HG03457 (cell line): ENCODE measurements around the gene PRICKLE1.
"Not testable (repeated sequence)": the region's sequence is repeated elsewhere in the genome, so short reads cannot be mapped to it uniquely, and the experiment has no call there.

Source experiments
- ATAC-seq: cut with Tn5 transposase; IDR thresholded peaks from one replicate; pipeline ENCODE4 v1.9.1; 2021; ENCODE audit warnings: moderate number of reproducible peaks; ENCODE audit not compliant: unreplicated experiment

Gene PRICKLE1

GRCh38 chr12:42560977-42561376 is 28.6 kb downstream of the PRICKLE1 start:
- ATAC-seq, result no peak

- no peak for ATAC-seq
Observed at GRCh38 chr12:42557586-42558172, 31.9 kb downstream of the PRICKLE1 start.

- ATAC-seq, result no peak
Observed at GRCh38 chr12:42556917-42557316, 32.6 kb downstream of the PRICKLE1 start.

GRCh38 chr12:42552822-42553221 is 36.7 kb downstream of the PRICKLE1 start:
- no peak for ATAC-seq

GRCh38 chr12:42550800-42551199 is 38.7 kb downstream of the PRICKLE1 start:
- no peak for ATAC-seq

- no peak for ATAC-seq
Observed at GRCh38 chr12:42546709-42547108, 42.8 kb downstream of the PRICKLE1 start.

- ATAC-seq, result no peak
Observed at GRCh38 chr12:42541965-42542364, 47.6 kb downstream of the PRICKLE1 start.

- ATAC-seq, result not testable (repeated sequence)
Observed at GRCh38 chr12:42541308-42541707, 48.2 kb downstream of the PRICKLE1 start.

GRCh38 chr12:42539696-42540095 is 49.9 kb downstream of the PRICKLE1 start:
- no peak for ATAC-seq

- ATAC-seq, result no peak
Observed at GRCh38 chr12:42538203-42538602, 51.3 kb downstream of the PRICKLE1 start.

GRCh38 chr12:42534184-42534838 is 55.2 kb downstream of the PRICKLE1 start:
- no peak for ATAC-seq

- no peak for ATAC-seq
Observed at GRCh38 chr12:42530284-42530683, 59.3 kb downstream of the PRICKLE1 start.

- ATAC-seq, result no peak
Observed at GRCh38 chr12:42525444-42525843, 64.1 kb downstream of the PRICKLE1 start.

GRCh38 chr12:42524716-42525115 is 64.8 kb downstream of the PRICKLE1 start:
- ATAC-seq, result no peak

- ATAC-seq, result no peak
Observed at GRCh38 chr12:42516573-42516972, 73.0 kb downstream of the PRICKLE1 start.

GRCh38 chr12:42511656-42512055 is 77.9 kb downstream of the PRICKLE1 start:
- no peak for ATAC-seq

- ATAC-seq, result no peak
Observed at GRCh38 chr12:42510823-42511222, 78.7 kb downstream of the PRICKLE1 start.

GRCh38 chr12:42508913-42509460 is 80.6 kb downstream of the PRICKLE1 start:
- ATAC-seq, result no peak

- ATAC-seq, result no peak
Observed at GRCh38 chr12:42507565-42507964, 82.0 kb downstream of the PRICKLE1 start.

- ATAC-seq, result no peak
Observed at GRCh38 chr12:42507081-42507480, 82.5 kb downstream of the PRICKLE1 start.

GRCh38 chr12:42504049-42504448 is 85.5 kb downstream of the PRICKLE1 start:
- no peak for ATAC-seq

GRCh38 chr12:42502682-42503081 is 86.9 kb downstream of the PRICKLE1 start:
- ATAC-seq, result no peak
